NCI-H524 treated with DMSO at 0.1 percent for 48 hours (cell line): ENCODE results near the gene NPIPA7.
"Not testable (repeated sequence)": the region's sequence is repeated elsewhere in the genome, so short reads cannot be mapped to it uniquely, and the experiment has no call there.

ENCODE experiments used
- DNase-seq: peaks from one replicate; lab custom pipeline; 2025; lab: John Stamatoyannopoulos, UW

Gene NPIPA7

DNA sequence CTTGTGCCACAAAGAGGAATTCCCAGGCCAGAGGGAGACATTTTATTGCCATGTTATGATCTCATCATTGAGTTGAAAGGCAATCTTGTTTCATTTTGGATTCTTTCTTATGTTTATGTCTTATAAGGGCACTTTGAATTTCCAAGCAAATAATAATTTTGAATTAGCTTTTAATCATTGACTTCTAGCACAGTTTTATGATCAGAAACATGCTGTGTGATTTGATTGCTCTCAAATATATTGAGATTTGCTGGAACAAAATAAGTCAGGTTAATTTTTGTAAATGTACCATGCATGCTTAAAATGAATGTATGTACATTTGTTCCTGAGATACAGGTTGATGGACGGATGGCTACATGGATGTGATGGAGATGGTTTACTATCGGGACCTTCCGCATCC is at the start of gene NPIPA7:
NPIPA7 (plus strand) TSS at position 301 of the 400 bp plus-strand sequence. CDS start 105 bp downstream, outside the sequence.
- not testable (repeated sequence) for DNase-seq

GRCh38 chr16:16331466-16331865 is 47.5 kb upstream of the NPIPA7 start:
- DNase-seq = not testable (repeated sequence)

DNA sequence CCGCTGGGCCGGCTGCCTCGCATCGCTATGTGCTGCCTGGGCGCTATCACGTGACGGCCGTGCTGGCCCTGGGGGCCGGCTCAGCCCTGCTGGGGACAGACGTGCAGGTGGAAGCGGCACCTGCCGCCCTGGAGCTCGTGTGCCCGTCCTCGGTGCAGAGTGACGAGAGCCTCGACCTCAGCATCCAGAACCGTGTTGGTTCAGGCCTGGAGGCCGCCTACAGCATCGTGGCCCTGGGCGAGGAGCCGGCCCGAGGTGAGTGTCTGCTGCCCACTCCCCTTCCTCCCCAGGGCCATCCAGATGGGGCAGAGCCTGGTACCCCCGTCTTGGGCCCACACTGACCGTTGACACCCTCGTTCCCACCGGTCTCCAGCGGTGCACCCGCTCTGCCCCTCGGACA is 21.4 kb upstream of the NPIPA7 start:
- not testable (repeated sequence) for DNase-seq

- DNase-seq = not testable (repeated sequence)
Observed at GRCh38 chr16:16358539-16359240, 20.2 kb upstream of the NPIPA7 start.

DNA sequence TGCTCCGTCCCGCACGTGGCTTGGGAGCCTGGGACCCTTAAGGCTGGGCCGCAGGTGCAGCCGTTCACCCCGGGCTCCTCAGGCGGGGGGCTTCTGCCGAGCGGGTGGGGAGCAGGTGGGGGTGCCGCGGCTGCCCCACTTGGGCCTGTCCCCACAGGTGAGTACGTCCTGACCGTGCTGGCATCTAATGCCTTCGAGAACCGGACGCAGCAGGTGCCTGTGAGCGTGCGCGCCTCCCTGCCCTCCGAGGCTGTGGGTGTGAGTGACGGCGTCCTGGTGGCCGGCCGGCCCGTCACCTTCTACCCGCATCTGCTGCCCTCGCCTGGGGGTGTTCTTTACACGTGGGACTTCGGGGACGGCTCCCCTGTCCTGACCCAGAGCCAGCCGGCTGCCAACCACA is 15.3 kb upstream of the NPIPA7 start:
- DNase-seq = not testable (repeated sequence)

- not testable (repeated sequence) for DNase-seq
Observed at GRCh38 chr16:16364100-16364499, 14.8 kb upstream of the NPIPA7 start.

DNA sequence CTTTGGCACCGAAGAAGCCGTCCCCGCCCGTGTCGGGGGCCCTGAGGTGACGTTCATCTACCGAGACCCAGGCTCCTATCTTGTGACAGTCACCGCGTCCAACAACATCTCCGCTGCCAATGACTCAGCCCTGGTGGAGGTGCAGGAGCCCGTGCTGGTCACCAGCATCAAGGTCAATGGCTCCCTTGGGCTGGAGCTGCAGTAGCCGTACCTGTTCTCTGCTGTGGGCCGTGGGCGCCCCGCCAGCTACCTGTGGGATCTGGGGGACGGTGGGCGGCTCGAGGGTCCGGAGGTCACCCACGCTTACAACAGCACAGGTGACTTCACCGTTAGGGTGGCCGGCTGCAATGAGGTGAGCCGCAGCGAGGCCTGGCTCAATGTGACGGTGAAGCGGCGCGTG is 14.2 kb upstream of the NPIPA7 start:
- not testable (repeated sequence) for DNase-seq

DNA sequence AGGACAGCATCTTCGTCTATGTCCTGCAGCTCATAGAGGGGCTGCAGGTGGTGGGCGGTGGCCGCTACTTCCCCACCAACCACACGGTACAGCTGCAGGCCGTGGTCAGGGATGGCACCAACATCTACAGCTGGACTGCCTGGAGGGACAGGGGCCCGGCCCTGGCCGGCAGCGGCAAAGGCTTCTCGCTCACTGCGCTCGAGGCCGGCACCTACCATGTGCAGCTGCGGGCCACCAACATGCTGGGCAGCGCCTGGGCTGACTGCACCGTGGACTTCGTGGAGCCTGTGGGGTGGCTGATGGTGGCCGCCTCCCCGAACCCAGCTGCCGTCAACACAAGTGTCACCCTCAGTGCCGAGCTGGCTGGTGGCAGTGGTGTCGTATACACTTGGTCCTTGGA is 13.6 kb upstream of the NPIPA7 start:
- DNase-seq = not testable (repeated sequence)

DNA sequence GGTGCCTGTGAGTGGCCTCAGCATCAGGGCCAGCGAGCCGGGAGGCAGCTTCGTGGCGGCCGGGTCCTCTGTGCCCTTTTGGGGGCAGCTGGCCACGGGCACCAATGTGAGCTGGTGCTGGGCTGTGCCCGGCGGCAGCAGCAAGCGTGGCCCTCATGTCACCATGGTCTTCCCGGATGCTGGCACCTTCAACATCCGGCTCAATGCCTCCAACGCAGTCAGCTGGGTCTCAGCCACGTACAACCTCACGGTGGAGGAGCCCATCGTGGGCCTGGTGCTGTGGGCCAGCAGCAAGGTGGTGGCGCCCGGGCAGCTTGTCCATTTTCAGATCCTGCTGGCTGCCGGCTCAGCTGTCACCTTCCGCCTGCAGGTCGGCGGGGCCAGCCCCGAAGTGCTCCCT is 13.1 kb upstream of the NPIPA7 start:
- not testable (repeated sequence) for DNase-seq

DNA sequence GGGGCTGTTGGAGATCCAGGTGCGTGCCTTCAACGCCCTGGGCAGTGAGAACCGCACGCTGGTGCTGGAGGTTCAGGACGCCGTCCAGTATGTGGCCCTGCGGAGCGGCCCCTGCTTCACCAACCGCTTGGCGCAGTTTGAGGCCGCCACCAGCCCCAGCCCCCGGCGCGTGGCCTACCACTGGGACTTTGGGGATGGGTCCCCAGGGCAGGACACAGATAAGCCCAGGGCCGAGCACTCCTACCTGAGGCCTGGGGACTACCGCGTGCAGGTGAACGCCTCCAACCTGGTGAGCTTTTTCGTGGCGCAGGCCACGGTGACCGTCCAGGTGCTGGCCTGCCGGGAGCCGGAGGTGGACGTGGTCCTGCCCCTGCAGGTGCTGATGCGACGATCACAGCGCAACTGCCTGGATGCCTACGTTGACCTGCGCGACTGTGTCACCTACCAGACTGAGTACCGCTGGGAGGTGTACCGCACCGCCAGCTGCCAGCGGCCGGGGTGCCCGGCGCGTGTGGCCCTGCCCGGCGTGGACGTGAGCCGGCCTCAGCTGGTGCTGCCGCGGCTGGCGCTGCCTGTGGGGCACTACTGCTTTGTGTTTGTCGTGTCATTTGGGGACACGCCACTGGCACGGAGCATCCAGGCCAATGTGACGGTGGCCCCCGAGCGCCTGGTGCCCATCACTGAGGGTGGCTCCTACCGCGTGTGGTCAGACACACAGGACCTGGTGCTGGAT is 12.2 kb upstream of the NPIPA7 start:
- not testable (repeated sequence) for DNase-seq

GRCh38 chr16:16367285-16367628 is 11.7 kb upstream of the NPIPA7 start:
- DNase-seq = not testable (repeated sequence)

DNA sequence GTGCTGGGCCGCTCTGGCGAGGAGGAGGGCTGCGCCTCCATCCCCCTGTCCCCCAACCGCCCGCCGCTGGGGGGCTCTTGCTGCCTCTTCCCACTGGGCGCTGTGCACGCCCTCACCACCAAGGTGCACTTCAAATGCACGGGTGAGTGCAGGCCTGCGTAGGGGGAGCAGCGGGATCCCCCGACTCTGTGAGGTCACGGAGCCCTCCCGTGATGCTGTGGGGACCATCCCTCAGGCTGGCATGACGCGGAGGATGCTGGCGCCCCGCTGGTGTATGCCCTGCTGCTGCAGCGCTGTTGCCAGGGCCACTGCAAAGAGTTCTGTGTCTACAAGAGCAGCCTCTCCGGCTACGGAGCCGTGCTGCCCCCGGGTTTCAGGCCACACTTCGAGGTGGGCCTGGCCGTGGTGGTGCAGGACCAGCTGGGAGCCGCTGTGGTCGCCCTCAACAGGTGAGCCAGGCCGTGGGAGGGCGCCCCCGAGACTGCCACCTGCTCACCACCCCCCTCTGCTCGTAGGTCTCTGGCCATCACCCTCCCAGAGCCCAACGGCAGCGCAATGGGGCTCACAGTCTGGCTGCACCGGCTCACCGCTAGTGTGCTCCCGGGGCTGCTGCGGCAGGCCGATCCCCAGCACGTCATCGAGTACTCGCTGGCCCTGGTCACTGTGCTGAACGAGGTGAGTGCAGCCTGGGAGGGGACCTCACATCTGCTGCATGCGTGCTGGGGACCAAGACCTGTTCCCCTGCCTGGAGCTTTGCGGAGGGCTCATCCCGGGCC is 9.7 kb upstream of the NPIPA7 start:
- not testable (repeated sequence) for DNase-seq

DNA sequence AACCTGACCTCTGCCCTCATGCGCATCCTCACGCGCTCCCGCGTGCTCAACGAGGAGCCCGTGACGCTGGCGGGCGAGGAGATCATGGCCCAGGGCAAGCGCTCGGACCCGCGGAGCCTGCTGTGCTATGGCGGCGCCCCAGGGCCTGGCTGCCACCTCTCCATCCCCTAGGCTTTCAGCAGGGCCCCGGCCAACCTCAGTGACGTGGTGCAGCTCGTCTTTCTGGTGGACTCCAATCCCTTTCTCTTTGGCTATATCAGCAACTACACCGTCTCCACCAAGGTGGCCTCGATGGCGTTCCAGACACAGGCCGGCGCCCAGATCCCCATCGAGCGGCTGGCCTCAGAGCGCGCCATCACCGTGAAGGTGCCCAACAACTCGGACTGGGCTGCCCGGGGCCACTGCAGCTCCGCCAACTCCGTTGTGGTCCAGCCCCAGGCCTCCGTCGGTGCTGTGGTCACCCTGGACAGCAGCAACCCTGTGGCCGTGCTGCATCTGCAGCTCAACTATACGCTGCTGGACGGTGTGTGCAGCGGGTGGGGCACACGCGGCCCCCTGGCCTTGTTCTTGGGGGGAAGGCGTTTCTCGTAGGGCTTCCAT is 7.7 kb upstream of the NPIPA7 start:
- not testable (repeated sequence) for DNase-seq

- not testable (repeated sequence) for DNase-seq
Observed at GRCh38 chr16:16374192-16374591, 4.7 kb upstream of the NPIPA7 start.

DNA sequence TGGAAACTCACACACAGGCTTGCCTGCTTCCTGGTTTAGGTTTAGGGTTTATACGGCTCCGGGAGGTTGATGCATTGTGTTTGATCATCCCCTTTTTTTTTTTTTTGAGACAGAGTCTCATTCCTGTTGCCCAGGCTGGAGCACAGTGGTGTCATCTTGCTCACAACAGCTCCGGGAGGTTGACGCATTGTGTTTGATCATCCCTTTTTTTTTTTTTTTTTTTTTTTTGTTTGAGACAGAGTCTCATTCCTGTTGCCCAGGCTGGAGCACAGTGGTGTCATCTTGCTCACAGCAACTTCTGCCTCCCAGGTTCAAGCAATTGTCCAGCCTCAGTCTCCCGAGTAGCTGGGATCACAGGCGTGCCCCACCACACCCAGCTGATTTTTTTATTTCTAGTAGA is 20.7 kb downstream of the NPIPA7 start:
- DNase-seq = not testable (repeated sequence)

GRCh38 chr16:16402333-16402732 is 23.4 kb downstream of the NPIPA7 start:
- DNase-seq = not testable (repeated sequence)

DNA sequence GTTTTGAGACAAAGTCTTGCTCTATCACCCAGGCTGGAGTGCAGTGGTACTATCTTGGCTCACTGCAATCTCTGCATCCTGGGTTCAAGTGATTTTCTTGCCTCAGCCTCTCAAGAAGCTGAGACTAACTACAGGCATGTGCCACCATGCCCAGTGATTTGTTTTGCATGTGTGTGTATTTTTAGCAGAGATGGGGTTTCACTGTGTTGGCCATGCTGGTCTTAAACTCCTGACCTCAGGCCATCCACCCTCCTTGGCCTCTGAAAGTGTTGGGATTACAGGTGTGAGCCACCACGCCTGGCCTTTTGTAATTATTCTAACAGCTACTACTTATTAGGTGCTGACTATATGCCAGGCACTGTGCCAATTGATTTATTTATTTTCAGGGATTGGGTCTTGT is 25.3 kb downstream of the NPIPA7 start:
- DNase-seq = not testable (repeated sequence)

DNA sequence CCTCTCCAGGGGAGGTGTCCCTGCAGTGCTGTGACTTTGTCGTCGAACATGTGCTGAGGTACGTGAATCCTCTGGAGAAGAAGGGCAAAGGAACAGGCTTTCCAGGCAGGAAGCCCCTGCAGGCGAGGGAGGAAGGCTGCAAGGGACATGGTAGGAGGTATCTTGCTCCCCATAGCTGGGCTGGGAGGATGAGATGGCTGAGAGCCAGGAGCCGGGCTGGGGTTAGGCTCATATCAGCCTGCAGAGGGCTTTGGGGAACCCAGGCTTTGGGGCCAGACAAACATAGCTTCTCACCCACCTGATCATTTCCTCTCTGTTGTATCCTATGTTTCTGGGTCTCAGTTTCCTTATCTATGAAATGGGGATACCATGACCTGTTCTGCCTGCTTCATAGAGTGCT is 26.5 kb downstream of the NPIPA7 start:
- DNase-seq = not testable (repeated sequence)

DNA sequence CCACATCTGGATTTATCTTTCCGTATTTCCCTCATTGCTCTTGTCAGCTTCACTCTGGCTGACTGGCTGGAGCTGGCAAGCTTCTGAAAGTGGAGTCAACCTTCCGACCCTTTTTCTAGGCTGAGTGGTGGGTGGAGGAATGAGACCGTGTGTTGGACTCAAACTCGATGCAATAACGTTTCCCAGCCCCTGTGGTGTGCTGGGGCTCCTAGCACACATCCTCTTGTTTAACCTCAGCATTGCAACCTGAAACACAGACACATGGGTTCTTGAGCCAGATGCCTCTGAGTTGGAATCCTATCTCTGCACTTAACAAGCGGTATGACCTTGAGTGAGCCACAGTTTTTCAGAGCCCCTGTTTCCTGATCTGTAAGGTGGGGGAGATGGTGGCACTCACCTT is 29.5 kb downstream of the NPIPA7 start:
- DNase-seq = not testable (repeated sequence)

DNA sequence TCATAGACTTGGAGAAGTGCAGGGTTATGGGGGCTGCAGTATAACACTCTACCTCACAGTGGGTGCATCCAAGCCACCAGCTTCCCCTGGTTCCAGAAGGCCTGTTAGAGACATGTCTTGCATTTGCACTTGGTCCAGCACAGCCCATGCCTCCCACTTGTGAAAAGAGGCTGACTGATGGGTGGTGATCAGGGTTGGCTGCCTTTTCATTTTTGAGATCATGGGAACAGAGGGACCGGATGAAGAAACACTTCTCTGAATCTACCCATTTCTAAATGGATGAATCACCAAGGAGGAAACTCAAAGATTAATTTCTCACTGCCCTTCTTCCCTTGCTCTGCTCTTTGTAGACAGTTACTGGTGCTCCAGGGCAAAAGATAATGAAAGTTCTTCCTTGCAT is 34.8 kb downstream of the NPIPA7 start:
- not testable (repeated sequence) for DNase-seq

DNA sequence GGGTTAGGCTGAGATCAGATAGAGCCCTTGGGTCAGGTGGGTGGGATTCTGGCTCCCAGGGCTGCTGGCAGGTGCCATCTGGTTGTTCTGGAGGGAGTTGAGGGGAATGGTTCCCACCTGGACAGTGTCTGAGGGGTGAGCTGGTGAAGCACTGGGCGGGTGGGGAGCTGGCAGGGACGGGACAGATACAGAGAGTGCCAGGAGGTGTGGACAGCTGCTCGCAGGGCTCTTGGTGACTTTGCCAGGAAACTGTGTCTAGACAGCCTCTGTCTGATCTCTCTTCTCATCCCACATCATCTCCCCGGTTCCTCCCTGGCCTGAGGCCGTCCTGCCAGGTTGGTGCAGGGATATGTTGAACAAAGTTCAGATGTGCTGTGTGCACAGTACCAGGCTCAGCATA is 38.1 kb downstream of the NPIPA7 start:
- not testable (repeated sequence) for DNase-seq

DNA sequence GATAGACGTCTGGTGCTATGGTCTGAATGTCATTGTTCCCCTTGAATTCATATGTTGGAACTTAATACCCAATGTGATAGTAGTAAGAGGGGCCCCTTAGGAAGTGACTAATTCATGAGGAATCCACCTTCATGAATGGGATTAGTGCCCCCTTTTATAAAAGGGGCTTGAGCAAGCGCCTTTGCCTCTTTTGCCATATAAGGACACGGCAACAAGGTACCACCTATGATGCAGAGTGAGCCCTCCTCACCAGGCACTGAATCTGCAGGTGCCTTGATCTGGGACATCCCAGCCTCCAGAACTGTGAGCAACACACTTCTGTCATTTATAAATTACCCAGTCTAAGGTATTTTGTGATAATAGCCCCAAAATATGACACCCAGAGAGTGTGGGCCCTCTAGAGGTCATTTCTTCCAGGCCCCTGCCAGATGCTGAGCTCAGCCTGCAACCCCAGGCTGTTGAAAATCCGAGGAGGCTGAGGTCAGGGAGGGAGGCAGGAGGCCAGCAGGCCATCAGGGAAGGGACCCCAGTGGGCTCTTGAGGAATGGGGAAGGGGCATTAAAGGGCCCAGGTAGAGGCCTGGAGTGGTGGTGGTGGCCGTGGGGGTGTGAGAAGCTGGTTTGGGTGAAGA is 39.1 kb downstream of the NPIPA7 start:
- not testable (repeated sequence) for DNase-seq
